ENCODE measurements around the gene APOM.

DNA sequence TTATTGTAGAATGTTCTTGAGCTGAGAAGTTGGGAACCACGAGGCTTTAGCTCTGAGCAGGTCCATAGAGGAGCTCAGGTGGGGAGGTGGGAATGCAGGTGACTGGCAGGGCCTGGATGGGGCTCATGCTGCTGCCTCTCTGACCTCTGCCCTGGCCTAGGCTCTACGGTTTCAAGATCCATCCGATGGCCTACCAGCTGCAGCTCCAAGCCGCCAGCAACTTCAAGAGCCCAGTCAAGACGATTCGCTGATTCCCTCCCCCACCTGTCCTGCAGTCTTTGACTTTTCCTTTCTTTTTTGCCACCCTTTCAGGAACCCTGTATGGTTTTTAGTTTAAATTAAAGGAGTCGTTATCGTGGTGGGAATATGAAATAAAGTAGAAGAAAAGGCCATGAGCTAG lies 14.0 kb downstream of the APOM start, which contains the start of gene LY6G5B:
- TF ChIP-seq, protein P1, sequence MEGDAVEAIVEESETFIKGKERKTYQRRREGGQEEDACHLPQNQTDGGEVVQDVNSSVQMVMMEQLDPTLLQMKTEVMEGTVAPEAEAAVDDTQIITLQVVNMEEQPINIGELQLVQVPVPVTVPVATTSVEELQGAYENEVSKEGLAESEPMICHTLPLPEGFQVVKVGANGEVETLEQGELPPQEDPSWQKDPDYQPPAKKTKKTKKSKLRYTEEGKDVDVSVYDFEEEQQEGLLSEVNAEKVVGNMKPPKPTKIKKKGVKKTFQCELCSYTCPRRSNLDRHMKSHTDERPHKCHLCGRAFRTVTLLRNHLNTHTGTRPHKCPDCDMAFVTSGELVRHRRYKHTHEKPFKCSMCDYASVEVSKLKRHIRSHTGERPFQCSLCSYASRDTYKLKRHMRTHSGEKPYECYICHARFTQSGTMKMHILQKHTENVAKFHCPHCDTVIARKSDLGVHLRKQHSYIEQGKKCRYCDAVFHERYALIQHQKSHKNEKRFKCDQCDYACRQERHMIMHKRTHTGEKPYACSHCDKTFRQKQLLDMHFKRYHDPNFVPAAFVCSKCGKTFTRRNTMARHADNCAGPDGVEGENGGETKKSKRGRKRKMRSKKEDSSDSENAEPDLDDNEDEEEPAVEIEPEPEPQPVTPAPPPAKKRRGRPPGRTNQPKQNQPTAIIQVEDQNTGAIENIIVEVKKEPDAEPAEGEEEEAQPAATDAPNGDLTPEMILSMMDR (IDR thresholded peaks at IDR 0.05): no peak
- TF ChIP-seq POLR2A (IDR thresholded peaks at IDR 0.05): no peak
- TF ChIP-seq POLR2AphosphoS5 (IDR thresholded peaks at IDR 0.05; ENCODE audit: insufficient read depth in 1 of 2, low read depth in 1 of 2): no peak
